Measurements from ENCODE around the gene GLB1L3.

DNA sequence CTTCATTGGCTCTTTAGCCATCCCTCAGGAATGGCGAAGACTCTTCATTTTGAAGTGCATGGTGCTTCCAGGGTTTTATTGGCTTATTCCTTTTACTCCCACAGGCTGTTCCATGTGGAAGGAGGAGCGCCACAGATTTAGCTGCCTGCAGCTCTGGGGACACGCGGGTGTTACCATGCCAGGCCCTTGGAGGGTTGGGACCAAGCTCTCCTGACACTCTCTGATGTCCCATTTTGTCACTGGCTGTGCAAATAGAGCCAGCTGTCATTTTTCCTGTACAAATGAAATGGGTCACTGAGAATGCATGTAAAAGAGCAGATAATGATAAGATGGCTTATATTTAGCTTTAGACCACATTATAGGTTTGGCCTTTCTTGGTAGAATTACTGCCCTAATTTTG, 32.3 kb upstream of the GLB1L3 start:
- TF ChIP-seq, protein P1, sequence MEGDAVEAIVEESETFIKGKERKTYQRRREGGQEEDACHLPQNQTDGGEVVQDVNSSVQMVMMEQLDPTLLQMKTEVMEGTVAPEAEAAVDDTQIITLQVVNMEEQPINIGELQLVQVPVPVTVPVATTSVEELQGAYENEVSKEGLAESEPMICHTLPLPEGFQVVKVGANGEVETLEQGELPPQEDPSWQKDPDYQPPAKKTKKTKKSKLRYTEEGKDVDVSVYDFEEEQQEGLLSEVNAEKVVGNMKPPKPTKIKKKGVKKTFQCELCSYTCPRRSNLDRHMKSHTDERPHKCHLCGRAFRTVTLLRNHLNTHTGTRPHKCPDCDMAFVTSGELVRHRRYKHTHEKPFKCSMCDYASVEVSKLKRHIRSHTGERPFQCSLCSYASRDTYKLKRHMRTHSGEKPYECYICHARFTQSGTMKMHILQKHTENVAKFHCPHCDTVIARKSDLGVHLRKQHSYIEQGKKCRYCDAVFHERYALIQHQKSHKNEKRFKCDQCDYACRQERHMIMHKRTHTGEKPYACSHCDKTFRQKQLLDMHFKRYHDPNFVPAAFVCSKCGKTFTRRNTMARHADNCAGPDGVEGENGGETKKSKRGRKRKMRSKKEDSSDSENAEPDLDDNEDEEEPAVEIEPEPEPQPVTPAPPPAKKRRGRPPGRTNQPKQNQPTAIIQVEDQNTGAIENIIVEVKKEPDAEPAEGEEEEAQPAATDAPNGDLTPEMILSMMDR (IDR thresholded peaks at IDR 0.05; ENCODE audit: poor library complexity), result no peak
- TF ChIP-seq EZH2phosphoT487 (IDR thresholded peaks at IDR 0.05; ENCODE audit: low read depth, severe bottlenecking, unreplicated experiment), result no peak

Measured in hepatocyte (in vitro differentiated cells).